ENCODE results near the gene FNTB. TPM values are rescaled to one million over a fixed set of nuclear protein-coding genes. Genes with fewer than 3 reads are reported as not detected.

Gene FNTB
- total RNA-seq, 1 donor from 2014 or later = 40.7 TPM

DNA sequence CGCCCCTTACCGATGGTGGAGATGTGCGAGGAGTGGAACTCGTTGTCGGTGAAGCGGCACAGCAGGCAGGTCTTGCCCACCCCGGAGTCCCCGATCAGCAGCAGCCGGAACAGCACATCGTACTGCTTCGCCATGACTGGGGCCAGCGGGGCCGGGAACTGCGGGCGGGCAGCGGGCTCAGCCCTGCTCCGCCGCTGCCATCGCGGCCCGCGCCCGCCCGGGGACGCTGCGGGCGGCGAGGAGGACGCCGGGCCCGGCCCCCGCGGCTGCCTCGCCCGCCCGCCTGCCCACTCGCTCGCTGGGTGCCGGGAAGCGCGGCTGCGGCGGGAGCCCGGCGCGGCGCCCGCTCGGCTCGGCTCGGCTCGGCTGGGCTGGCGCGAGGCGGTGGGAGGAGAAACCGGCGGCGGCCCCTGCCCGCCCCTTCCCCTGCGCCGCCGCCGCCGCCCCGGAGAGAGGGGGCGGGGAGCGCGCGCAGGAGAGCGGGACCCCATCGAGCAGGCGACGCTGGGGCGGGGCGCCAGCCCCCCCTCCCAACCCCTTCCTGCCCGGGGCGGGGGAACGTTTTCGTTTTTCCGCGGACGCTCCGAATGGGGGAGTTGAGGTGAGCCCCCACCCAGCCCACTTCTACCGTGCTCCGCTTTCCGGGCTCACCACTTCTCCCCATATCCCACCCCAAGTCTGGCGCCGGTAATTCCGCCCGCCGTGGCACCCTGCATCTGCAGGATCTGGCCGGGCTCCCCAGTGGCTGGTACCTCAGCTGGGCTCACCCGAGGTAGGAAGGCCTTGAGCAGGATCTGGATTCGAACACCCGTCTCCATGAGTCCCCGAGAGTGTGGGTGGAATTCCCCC lies 14.5 kb upstream of the FNTB start, which contains the start of gene RAB15:
Gene RAB15, minus strand, starts transcription at position 394 of the 849 bp plus-strand sequence. Its CDS starts 260 bp downstream, at position 134.
- ATAC-seq (peak; percentile 55), DNase-seq (ENCODE audit: low spot score) (no peak)
- intact Hi-C loops (cut with DNase I) = no loop called here

DNA sequence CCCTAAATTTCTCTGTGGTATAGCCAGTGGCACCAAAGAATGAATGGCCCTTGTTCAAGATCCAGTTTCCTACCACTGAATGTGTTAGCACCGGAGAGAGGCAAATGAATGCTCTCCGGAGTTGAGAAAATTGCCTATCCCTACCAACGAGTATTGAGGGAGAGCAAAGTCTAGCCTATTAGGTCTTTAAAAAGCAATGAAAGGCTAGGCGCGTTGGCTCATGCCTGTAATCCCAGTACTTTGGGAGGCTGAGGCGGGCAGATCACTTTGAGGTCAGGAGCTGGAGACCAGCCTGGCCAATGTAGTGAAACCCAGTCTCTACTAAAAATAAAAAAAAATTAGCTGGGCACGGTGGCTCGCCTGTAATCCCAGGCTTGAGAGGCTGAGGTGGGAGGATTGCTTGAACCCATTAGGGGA lies 13.7 kb upstream of the FNTB start:
- intact Hi-C loops (cut with DNase I) = no loop called here
- no peak for DNase-seq (ENCODE audit: low spot score)
- ATAC-seq = no peak

DNA sequence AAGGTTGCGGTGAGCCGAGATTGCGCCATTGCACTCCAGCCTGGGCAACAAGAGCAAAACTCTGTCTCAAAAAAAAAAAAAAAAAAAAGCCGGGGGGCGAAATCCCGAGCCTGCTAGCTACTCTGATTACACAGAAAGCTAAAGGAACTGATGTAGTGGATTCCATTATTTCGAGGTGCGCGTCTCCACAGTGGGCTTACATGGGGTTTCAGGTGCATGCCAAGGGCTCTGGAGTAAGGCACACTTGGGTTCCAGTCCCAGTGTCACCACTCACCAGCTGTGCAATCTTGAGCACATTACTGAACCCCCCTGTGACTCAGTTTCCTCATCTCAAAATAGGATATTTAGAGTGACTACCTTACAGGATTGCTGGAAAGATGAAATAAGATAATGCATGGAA lies 12.9 kb upstream of the FNTB start:
- intact Hi-C loops (cut with DNase I) = no loop called here
- DNase-seq (ENCODE audit: low spot score) (no peak), ATAC-seq (no peak)

DNA sequence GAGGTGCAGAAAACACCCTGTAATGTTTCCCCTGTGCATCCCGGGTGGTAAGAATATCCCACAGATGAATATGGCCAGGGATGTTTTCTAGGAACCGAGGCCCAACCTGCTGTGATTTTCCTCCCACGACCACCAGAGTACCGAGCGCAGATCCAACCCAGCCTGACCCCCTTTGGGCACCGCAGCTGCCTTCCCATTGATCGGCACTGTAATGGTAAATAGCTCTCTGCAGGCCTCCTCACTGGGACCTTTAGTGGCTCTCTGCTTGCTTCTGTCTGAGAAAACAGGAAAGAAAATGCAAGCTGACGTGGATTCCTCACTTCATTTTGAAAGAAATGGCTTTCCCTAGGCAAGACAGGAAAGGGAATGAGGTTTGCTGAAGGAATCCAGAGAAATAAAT lies 12.1 kb upstream of the FNTB start:
- ATAC-seq = no peak

DNA sequence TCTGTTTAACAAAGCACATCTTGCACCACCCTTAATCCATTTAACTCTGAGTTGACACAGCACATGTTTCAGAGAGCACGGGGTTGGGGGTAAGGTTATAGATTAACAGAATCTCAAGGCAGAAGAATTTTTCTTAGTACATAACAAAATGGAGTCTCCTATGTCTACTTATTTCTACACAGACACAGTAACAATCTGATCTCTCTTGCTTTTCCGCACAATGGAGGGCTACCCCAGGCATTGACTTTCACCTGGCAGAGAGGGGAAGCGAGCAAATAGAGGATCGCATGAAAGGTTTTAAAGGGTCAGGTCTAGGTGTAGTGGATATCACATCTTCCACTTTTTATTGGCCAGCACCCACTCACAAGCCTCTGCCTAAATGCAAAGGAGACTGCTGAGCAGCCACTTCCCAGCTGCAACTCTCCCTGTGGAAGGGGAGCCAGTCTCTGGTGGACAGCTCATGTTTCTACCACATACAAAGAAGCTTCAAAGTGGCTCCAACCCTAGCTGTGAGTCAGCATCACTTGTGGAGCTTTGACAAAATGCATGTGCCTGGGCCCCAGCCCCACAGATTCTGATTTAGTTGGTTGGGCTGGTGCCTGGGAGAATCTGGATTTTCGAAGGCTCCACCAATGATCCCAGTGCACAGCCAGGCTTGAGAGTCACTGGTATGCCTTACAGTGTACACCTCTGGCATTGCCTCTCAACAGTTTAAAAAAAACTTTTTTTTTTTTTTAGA lies 7.2 kb upstream of the FNTB start:
- DNase-seq (ENCODE audit: low spot score) = no peak
- intact Hi-C loops (cut with DNase I) = no loop called here
- no peak for ATAC-seq

More for the DNA sequence above, 12.1 kb upstream of the FNTB start:
- DNase-seq (ENCODE audit: low spot score) = no peak
- intact Hi-C loops (cut with DNase I) = no loop called here

DNA sequence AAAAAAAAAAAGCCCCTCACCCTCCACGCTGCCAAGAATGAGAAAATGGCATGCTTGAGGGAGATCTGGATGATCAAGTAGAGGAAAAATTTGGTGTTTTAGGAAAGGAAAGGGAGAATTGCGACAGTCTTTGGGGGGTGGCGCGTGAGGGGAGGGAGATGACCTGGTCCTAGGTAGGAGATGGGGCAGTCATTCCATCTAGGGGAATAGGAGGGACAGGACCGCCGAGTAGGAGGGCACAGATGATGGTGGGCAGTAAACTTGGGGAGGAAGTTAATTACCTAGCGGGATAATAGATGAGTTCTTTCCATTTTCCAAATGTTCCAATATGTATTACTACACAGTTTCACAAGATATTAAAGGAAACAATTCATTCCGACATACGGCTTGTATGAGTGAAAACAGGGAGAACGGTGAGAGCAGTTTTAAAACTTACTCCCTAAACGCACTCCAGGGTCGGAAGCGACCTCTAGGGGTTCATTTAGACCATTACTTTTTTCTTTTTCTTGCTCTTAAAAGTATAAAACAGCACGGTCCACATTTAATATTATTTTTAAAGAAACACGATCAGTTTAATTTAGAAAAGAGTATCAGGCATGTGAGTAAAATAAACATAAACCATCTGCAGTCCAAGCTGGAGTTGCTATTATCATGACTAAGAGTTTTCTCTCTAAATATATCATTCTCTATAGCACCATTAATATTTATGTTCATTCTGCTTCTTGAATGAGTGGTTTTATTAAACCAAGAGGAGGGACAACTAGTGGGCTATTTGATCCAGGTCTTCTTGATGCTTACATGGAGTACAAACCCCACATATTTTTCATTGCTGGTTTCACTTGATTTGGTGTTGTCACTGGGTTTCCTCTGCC lies 3.0 kb upstream of the FNTB start:
- no peak for ATAC-seq
- intact Hi-C loops (cut with DNase I) = no loop called here
- DNase-seq (ENCODE audit: low spot score) = no peak

GRCh38 chr14:64987438-64987767 lies 708 bp downstream of the FNTB start:
- intact Hi-C loops (cut with DNase I) = no loop called here
- DNase-seq (ENCODE audit: low spot score) (no peak), ATAC-seq (no peak)

GRCh38 chr14:64990296-64990695 lies 3.6 kb downstream of the FNTB start:
- intact Hi-C loops (cut with DNase I) = no loop called here
- ATAC-seq (no peak), DNase-seq (ENCODE audit: low spot score) (no peak)

- intact Hi-C loops (cut with DNase I) = no loop called here
- no peak for ATAC-seq
- DNase-seq (ENCODE audit: low spot score) = no peak
These were observed 4.2 kb downstream of the FNTB start for GRCh38 chr14:64990939-64991338.

- intact Hi-C loops (cut with DNase I) = no loop called here
- no peak for ATAC-seq
- no peak for DNase-seq (ENCODE audit: low spot score)
These were observed 5.7 kb downstream of the FNTB start for GRCh38 chr14:64992328-64992885.

- intact Hi-C loops (cut with DNase I) = no loop called here
- ATAC-seq (no peak), DNase-seq (ENCODE audit: low spot score) (no peak)
These were observed 6.7 kb downstream of the FNTB start for GRCh38 chr14:64993266-64993930.

GRCh38 chr14:64994540-64994939 lies 7.8 kb downstream of the FNTB start:
- ATAC-seq (no peak), DNase-seq (ENCODE audit: low spot score) (no peak)
- intact Hi-C loops (cut with DNase I) = no loop called here

- ATAC-seq (no peak), DNase-seq (ENCODE audit: low spot score) (no peak)
- intact Hi-C loops (cut with DNase I) = no loop called here
These were observed 8.6 kb downstream of the FNTB start for GRCh38 chr14:64995291-64995690.

DNA sequence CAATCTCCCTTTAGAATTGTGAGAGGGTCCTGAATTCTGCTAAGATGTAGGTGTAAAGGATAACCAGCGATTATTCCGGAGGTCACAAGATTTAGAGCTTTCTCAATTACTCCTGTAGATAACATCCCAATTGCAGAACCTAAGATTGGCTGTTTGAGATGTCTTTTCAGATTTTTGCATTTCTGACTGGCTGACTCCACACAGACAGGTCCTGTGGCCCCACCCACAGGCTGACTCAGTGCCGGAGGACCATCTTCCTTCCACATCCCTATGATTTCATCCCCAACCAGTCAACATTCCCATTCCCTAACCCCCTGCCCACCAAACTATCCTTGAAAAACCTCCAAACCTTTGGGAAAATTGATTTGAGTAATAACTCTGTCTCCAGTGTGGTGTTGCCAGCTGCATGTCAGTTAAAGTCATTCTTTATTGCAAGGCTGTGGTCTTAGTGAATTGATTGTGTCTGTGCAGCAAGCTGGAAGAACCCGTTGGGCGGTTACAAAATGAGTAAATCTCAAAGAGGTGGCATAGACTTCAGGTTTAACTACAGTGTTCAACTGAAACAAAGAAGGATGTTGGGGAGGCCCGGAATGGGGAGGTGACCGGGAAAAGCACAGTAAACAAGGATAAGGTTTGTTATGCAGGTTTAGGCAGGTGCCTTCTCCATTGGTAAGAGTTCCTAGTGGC lies 10.6 kb downstream of the FNTB start:
- intact Hi-C loops (cut with DNase I) = no loop called here
- DNase-seq (ENCODE audit: low spot score) (no peak), ATAC-seq (no peak)

DNA sequence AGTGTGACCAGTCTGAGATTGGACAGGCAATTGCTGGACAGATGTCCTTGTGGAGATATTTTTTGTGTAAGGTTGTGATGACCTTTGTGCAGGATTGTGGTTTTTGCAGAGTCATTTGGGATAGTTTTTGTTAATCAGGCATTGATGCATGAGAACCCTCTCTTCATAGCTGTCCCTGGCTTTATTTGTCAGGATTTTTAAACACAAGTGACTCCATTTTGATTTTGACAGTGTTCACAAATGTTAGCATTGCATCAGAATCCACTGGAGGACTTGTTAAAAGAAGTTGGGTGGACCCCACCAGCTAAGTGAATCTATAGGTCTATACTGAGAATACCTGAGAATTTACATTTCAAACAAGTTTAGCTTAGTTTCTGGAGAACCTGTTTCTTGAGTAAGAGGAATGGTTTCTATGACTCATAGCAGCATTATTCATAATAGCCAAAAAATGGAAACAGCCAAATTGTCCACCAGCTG lies 11.8 kb downstream of the FNTB start:
- DNase-seq (ENCODE audit: low spot score) (no peak), ATAC-seq (no peak)
- intact Hi-C loops (cut with DNase I) = no loop called here

- ATAC-seq = no peak
- intact Hi-C loops (cut with DNase I) = no loop called here
- no peak for DNase-seq (ENCODE audit: low spot score)
These were observed 14.3 kb downstream of the FNTB start for GRCh38 chr14:65000898-65001591.

GRCh38 chr14:65001723-65002122 lies 15.0 kb downstream of the FNTB start:
- DNase-seq (ENCODE audit: low spot score) (no peak), ATAC-seq (no peak)
- intact Hi-C loops (cut with DNase I) = no loop called here
